Gastrocnemius medialis (tissue), 4 donors: Measurements from ENCODE around the gene SCRG1. TPM values are rescaled to one million over a fixed set of nuclear protein-coding genes. Genes with fewer than 3 reads are reported as not detected.

Source experiments
- ATAC-seq, 2 donors: fragments of 150-250 bp; one replicate each; pipeline ENCODE4 v1.9.1; 2016
- DNase-seq, 2 donors: peaks; one replicate each; pipeline ENCODE4 v3.0.0-alpha.2; 2019
- H3K27ac ChIP-seq, 4 donors: fragments of 200-600 bp; sonication (generic); 1 replicate in 1 of 4; 2 replicates in 3 of 4; pipeline ENCODE4 v1.5.1; 2016 to 2018; ENCODE audit warnings: mild to moderate bottlenecking in 2 of 4, moderate library complexity in 1 of 4
- H3K27me3 ChIP-seq, 3 donors: fragments of 200-600 bp; sonication (generic) in 2 of 3; 1 replicate in 1 of 3; 2 replicates in 2 of 3; pipeline versions ENCODE4 v1.5.1 to v1.6.0; 2016 to 2019; ENCODE audit warnings: mild to moderate bottlenecking in 1 of 3, moderate library complexity in 1 of 3
- H3K36me3 ChIP-seq, 2 donors: fragments of 200-600 bp; sonication (generic) in 1 of 2; one replicate each; pipeline ENCODE4 v1.5.1; 2017 to 2018
- H3K4me1 ChIP-seq, 2 donors: fragments of 200-600 bp; sonication (generic) in 1 of 2; one replicate each; pipeline ENCODE4 v1.5.1; 2016 to 2017; ENCODE audit warnings: mild to moderate bottlenecking in 2 of 2
- H3K4me3 ChIP-seq, 4 donors: fragments of 200-600 bp; sonication (generic) in 3 of 4; 1 replicate in 1 of 4; 2 replicates in 3 of 4; pipeline ENCODE4 v1.5.1; 2016 to 2019; ENCODE audit warnings: mild to moderate bottlenecking in 2 of 4
- H3K9me3 ChIP-seq, 3 donors: fragments of 200-600 bp; sonication (generic) in 2 of 3; 1 replicate in 1 of 3; 2 replicates in 2 of 3; pipeline ENCODE4 v1.5.1; 2016 to 2019
- POLR2A ChIP-seq, 2 donors: fragments of 450-650 bp; IDR thresholded peaks; one replicate each; pipeline ENCODE4 v1.6.1; 2017; ENCODE audit warnings: antibody characterized with exemption in 2 of 2, mild to moderate bottlenecking in 2 of 2, moderate library complexity in 2 of 2
- in situ Hi-C, 4 donors: fragments of 200-750 bp; cut with MboI; loops; one replicate each; pipeline versions ENCODE4 v1.15.0 to v1.8.0; 2017; ENCODE audit warnings: low sequenced_read_pairs in 4 of 4
- intact Hi-C: fragments of 100-400 bp; cut with DNase I; formaldehyde crosslinking; loops from one replicate; pipeline ENCODE4 v1.15.1; 2023; ENCODE audit warnings: low total_unique reads
- total RNA-seq, 4 donors: library from RNA; depleted of rRNA; stranded (reverse); fragments of >200 nt; gene quantifications; one replicate each; pipeline versions ENCODE4 v1.1.0 to v1.2.3, GENCODE V29; 2016
- TF ChIP-seq, protein P1 (sequence below), 5 experiments: fragments of 450-650 bp in 3 of 5; fragments of 200-600 bp in 2 of 5; sonication (generic) in 2 of 5; IDR thresholded peaks in 4 of 5; conservative IDR thresholded peaks in 1 of 5; 1 replicate in 4 of 5; 2 replicates in 1 of 5; pipeline ENCODE4 v1.5.1; 2016 to 2019; ENCODE audit warnings: antibody characterized with exemption in 5 of 5, mild to moderate bottlenecking in 3 of 5, moderate library complexity in 3 of 5

The SCRG1 gene
- total RNA-seq, 4 donors from 2014 or later: not detected

DNA sequence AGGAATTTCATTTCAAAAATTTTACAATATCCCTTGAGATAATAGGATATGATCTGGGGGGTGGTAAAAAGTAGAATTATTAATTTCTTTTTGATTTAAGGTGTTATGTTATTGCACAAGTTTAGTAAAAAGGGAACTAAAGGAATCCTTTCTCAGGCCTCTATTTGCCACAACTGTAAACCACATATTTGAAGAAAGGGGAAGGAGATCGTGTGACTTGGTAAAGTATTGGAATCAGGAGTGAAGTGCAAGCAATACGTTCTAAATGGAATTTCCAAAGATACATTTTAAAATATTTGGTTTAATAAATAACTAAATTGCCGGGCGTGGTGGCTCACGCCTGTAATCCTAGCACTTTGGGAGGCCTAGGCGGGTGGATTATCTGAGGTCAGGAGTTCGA, 35.3 kb upstream of the SCRG1 start:
- intact Hi-C loops (no loop called here), in situ Hi-C loops (no loop called here)
- no peak for TF ChIP-seq POLR2A (IDR thresholded peaks at IDR 0.05)
- TF ChIP-seq, protein P1, sequence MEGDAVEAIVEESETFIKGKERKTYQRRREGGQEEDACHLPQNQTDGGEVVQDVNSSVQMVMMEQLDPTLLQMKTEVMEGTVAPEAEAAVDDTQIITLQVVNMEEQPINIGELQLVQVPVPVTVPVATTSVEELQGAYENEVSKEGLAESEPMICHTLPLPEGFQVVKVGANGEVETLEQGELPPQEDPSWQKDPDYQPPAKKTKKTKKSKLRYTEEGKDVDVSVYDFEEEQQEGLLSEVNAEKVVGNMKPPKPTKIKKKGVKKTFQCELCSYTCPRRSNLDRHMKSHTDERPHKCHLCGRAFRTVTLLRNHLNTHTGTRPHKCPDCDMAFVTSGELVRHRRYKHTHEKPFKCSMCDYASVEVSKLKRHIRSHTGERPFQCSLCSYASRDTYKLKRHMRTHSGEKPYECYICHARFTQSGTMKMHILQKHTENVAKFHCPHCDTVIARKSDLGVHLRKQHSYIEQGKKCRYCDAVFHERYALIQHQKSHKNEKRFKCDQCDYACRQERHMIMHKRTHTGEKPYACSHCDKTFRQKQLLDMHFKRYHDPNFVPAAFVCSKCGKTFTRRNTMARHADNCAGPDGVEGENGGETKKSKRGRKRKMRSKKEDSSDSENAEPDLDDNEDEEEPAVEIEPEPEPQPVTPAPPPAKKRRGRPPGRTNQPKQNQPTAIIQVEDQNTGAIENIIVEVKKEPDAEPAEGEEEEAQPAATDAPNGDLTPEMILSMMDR (IDR thresholded peaks at IDR 0.05 in 4 of 5, conservative IDR thresholded peaks at IDR 0.05 in 1 of 5): no peak
- DNase-seq (no peak), ATAC-seq (no peak)
- H3K9me3 ChIP-seq: no peaks in the 10 kb centered on the region
- no peaks in the 10 kb centered on the region for H3K27me3 ChIP-seq
- H3K27ac ChIP-seq: no peak overlapping the region
- no peaks in the 10 kb centered on the region for H3K36me3 ChIP-seq
- no peak overlapping the region for H3K4me3 ChIP-seq
- H3K4me1 ChIP-seq: no peaks in the 10 kb centered on the region

- in situ Hi-C loops: no loop called here
- no peaks in the 10 kb centered on the region for H3K4me1 ChIP-seq
- H3K9me3 ChIP-seq: no peaks in the 10 kb centered on the region
- no peak overlapping the region for H3K4me3 ChIP-seq
- intact Hi-C loops: no loop called here
- no peaks in the 10 kb centered on the region for H3K27me3 ChIP-seq
- no peaks in the 10 kb centered on the region for H3K36me3 ChIP-seq
- DNase-seq (no peak), ATAC-seq (no peak)
- no peak overlapping the region for H3K27ac ChIP-seq
- TF ChIP-seq, protein P1 (IDR thresholded peaks at IDR 0.05 in 4 of 5, conservative IDR thresholded peaks at IDR 0.05 in 1 of 5): no peak
- TF ChIP-seq POLR2A (IDR thresholded peaks at IDR 0.05): no peak
These were observed 34.5 kb upstream of the SCRG1 start for GRCh38 chr4:173433447-173433846.

DNA sequence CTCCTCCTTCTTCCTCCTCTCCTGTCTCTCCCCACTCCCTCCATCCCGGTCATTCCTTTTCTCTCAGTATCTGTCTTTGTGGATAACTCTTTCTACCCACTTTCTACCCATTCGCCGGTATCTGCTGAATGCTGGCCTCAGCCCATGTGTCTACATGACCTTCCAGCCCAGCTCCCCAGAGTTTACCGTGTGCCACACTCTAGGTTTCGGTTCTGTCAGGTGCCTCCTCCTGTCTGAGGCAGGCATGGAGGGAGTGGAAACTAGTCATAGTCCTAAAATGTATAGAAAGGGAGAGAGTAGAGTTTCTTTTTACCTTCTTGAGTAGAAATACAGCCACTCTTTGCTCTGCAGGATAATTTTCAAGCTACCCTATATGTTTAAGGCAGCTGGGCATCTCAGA, 33.5 kb upstream of the SCRG1 start:
- H3K27me3 ChIP-seq: no peaks in the 10 kb centered on the region
- H3K4me1 ChIP-seq: no peaks in the 10 kb centered on the region
- TF ChIP-seq POLR2A (IDR thresholded peaks at IDR 0.05): no peak
- TF ChIP-seq, protein P1 (IDR thresholded peaks at IDR 0.05 in 4 of 5, conservative IDR thresholded peaks at IDR 0.05 in 1 of 5): no peak
- H3K36me3 ChIP-seq: no peaks in the 10 kb centered on the region
- H3K27ac ChIP-seq: no peak overlapping the region
- ATAC-seq (no peak), DNase-seq (no peak)
- no peak overlapping the region for H3K4me3 ChIP-seq
- intact Hi-C loops: no loop called here
- in situ Hi-C loops: no loop called here
- no peaks in the 10 kb centered on the region for H3K9me3 ChIP-seq

DNA sequence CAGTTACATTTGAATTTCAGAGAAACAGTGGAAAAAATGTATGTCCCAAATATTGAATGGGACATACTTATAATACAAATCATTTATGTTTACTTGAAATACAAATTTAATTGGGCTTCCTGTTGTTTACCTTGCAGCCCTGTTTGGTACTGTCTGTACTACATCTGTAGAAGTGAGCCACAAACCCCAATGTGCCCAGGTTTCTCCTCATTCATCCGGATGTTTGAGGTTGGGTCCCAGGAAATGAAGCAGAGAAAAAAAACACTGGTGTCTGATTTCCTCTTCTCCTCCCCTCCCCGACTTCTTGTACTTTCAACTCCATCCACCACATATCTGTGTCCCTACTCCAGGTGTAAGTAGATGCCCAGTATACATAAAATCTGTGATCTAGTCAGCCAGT, 27.1 kb upstream of the SCRG1 start:
- ATAC-seq (no peak), DNase-seq (no peak)
- H3K4me3 ChIP-seq: no peak overlapping the region
- no peaks in the 10 kb centered on the region for H3K4me1 ChIP-seq
- H3K27me3 ChIP-seq: no peaks in the 10 kb centered on the region
- in situ Hi-C loops (no loop called here), intact Hi-C loops (no loop called here)
- no peak overlapping the region for H3K27ac ChIP-seq
- no peaks in the 10 kb centered on the region for H3K36me3 ChIP-seq
- no peaks in the 10 kb centered on the region for H3K9me3 ChIP-seq
- TF ChIP-seq, protein P1 (IDR thresholded peaks at IDR 0.05 in 4 of 5, conservative IDR thresholded peaks at IDR 0.05 in 1 of 5): no peak
- no peak for TF ChIP-seq POLR2A (IDR thresholded peaks at IDR 0.05)
